ENCODE results near the gene CFAP119. TPM values are rescaled to one million over a fixed set of nuclear protein-coding genes. Genes with fewer than 3 reads are reported as not detected.

Gene CFAP119
- total and polyA plus RNA-seq, 9 of the 15 experiments (the other 6 are each of a cell fraction or from before 2014, with no cell fraction given), result 5.5 to 33.7 (median 9.6) TPM

DNA sequence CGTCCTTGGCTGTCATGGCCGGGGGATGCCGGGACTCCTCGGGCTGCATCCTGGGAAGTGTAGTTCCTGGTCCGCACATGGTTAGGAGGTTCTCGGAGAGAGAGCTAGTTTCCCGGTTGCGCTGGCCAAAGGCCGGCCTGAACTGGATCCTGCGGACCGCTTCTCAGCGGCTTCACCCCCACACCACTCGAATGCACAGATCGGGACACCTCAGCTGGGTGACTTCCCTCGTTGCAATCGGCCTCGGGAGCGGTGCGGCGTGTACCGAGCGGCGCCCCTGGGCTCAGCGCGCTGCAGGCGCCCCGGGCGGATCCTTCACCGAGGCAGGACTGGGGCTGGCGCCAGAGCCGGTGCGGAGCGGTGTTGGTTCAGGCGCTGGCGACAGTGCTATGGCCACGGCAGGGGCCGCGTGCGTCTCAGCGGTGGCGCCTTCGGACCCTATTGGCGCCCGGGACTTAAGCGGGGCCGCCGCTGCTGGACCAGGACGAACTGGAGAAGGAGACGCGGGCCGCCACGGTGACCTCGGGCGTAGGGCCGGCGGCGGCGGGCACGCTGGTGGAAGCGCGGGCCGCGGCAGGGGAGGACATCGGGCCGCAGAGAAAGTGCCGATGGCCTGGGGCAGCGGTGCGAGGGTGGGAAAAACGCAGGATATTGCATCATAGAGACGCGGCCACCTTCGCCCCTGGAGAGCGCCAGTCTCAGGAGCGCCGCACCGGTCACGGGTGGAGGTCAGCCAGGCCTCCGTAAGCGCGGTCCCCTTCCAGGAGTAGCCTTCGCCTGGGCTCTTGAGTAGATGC, 13.7 kb upstream of the CFAP119 start (continued):
- TF ChIP-seq ZNF174 (CRISPR knock-in tag; IDR thresholded peaks at IDR 0.05) (no peak), SLC30A9 (CRISPR knock-in tag; IDR thresholded peaks at IDR 0.05) (no peak), TRIM24 (IDR thresholded peaks at IDR 0.05) (no peak), RFX5 (IDR thresholded peaks at IDR 0.05; ENCODE audit: low read depth, low read length) (no peak), HDAC1 (IDR thresholded peaks at IDR 0.05) (no peak; a peak in 2 of 4 replicates), SETDB1 (IDR thresholded peaks at IDR 0.05; ENCODE audit: low read length) (no peak), RCOR1 (IDR thresholded peaks at IDR 0.05; ENCODE audit: borderline replicate concordance in 1 of 2, low read depth in 2 of 2, low read length in 2 of 2) (0 out of 4 replicates have a peak, but pooled peaks of 1 of the 2 experiments have one; percentile 2), ZNF41 (CRISPR knock-in tag; conservative IDR thresholded peaks at IDR 0.05) (no peak), XRCC4 (IDR thresholded peaks at IDR 0.05; ENCODE audit: extremely low read depth, insufficient read depth, insufficient read length) (no peak), ZNF699 (CRISPR knock-in tag; IDR thresholded peaks at IDR 0.05; ENCODE audit: insufficient replicate concordance) (no peak), CEBPG (CRISPR knock-in tag; IDR thresholded peaks at IDR 0.05) (peak; percentile 96), CEBPG (tag; conservative IDR thresholded peaks at IDR 0.05 in 1 of 2, IDR thresholded peaks at IDR 0.05 in 1 of 2) (peak; percentile 95 to 97), KAT7 (CRISPR knock-in tag; IDR thresholded peaks at IDR 0.05; ENCODE audit: borderline replicate concordance) (peak; percentile 97; the same call in 1 of the 2 replicates), TCF7L2 (IDR thresholded peaks at IDR 0.05; ENCODE audit: low read depth, low read length) (no peak), ZNF24 (IDR thresholded peaks at IDR 0.05) (no peak; the same call in 1 of the 2 replicates)
- TF ChIP-seq, protein P1, sequence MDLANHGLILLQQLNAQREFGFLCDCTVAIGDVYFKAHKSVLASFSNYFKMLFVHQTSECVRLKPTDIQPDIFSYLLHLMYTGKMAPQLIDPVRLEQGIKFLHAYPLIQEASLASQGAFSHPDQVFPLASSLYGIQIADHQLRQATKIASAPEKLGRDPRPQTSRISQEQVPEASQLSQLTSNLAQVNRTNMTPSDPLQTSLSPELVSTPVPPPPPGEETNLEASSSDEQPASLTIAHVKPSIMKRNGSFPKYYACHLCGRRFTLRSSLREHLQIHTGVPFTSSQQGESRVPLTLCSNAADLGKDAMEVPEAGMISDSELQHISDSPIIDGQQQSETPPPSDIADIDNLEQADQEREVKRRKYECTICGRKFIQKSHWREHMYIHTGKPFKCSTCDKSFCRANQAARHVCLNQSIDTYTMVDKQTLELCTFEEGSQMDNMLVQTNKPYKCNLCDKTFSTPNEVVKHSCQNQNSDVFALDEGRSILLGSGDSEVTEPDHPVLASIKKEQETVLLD (IDR thresholded peaks at IDR 0.05), result no peak
- TF ChIP-seq, protein P2, sequence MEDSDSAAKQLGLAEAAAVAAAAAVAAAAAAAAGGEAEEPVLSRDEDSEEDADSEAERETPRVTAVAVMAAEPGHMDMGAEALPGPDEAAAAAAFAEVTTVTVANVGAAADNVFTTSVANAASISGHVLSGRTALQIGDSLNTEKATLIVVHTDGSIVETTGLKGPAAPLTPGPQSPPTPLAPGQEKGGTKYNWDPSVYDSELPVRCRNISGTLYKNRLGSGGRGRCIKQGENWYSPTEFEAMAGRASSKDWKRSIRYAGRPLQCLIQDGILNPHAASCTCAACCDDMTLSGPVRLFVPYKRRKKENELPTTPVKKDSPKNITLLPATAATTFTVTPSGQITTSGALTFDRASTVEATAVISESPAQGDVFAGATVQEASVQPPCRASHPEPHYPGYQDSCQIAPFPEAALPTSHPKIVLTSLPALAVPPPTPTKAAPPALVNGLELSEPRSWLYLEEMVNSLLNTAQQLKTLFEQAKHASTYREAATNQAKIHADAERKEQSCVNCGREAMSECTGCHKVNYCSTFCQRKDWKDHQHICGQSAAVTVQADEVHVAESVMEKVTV (CRISPR knock-in tag; IDR thresholded peaks at IDR 0.05), result peak; percentile 14; the same call in 1 of the 2 replicates
- TF ChIP-seq, protein P3, sequence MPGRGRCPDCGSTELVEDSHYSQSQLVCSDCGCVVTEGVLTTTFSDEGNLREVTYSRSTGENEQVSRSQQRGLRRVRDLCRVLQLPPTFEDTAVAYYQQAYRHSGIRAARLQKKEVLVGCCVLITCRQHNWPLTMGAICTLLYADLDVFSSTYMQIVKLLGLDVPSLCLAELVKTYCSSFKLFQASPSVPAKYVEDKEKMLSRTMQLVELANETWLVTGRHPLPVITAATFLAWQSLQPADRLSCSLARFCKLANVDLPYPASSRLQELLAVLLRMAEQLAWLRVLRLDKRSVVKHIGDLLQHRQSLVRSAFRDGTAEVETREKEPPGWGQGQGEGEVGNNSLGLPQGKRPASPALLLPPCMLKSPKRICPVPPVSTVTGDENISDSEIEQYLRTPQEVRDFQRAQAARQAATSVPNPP (IDR thresholded peaks at IDR 0.05; ENCODE audit: borderline replicate concordance, insufficient read depth, insufficient read length), result no peak
- TF ChIP-seq, protein P4, sequence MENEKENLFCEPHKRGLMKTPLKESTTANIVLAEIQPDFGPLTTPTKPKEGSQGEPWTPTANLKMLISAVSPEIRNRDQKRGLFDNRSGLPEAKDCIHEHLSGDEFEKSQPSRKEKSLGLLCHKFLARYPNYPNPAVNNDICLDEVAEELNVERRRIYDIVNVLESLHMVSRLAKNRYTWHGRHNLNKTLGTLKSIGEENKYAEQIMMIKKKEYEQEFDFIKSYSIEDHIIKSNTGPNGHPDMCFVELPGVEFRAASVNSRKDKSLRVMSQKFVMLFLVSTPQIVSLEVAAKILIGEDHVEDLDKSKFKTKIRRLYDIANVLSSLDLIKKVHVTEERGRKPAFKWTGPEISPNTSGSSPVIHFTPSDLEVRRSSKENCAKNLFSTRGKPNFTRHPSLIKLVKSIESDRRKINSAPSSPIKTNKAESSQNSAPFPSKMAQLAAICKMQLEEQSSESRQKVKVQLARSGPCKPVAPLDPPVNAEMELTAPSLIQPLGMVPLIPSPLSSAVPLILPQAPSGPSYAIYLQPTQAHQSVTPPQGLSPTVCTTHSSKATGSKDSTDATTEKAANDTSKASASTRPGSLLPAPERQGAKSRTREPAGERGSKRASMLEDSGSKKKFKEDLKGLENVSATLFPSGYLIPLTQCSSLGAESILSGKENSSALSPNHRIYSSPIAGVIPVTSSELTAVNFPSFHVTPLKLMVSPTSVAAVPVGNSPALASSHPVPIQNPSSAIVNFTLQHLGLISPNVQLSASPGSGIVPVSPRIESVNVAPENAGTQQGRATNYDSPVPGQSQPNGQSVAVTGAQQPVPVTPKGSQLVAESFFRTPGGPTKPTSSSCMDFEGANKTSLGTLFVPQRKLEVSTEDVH (IDR thresholded peaks at IDR 0.05; ENCODE audit: low read depth, partially characterized antibody), result peak; percentile 60
- TF ChIP-seq, protein P5, sequence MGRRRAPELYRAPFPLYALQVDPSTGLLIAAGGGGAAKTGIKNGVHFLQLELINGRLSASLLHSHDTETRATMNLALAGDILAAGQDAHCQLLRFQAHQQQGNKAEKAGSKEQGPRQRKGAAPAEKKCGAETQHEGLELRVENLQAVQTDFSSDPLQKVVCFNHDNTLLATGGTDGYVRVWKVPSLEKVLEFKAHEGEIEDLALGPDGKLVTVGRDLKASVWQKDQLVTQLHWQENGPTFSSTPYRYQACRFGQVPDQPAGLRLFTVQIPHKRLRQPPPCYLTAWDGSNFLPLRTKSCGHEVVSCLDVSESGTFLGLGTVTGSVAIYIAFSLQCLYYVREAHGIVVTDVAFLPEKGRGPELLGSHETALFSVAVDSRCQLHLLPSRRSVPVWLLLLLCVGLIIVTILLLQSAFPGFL (CRISPR knock-in tag; IDR thresholded peaks at IDR 0.05), result no peak

Data from K562 (cell line).